ENCODE data around the gene PARP11. TPM values are rescaled to one million over a fixed set of nuclear protein-coding genes. Genes with fewer than 3 reads are reported as not detected.

The PARP11 gene
- 6.5 TPM for polyA plus RNA-seq (2012; ENCODE audit: missing spikeins)

DNA sequence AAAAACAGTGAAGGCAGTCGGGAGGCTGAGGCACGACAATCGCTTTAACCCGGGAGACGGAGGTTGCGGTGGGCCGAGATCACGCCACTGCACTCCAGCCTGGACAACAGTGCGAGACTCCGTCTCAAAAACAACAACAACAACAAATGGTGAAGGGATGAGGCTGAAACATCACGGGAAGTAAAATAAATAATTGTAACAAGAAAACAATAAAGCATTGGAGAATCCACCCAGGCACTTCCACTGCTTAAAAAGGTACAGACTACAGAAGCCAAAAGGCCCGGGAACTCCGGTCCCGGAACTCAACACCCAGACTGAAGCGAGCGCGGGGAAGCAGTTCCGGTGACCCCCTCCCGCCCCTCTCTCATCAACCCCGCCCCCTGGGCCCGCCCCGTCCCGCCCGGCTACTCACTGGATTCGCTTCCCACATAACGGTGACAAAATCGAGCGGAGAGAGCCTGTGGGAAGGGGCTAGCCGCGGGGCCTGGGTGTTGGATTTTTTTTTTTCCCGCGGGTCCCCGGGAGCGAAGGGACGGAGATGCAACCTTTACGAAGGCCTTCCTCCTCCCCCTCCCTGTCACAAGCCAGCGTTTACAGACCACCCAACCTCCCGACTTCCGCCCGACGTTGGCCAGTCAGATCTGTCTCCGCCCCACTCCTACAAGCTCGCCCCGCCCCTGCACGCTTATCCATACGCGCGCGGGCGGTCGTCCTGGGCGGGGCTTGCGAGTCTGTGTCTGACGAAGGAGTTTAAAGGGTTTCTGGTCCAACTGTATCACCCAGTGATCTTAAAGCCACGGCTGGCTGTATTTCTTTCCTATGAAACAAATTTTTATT lies at the start of gene PARP11:
TSS of gene PARP11 (minus strand) at position 600 of the 837 bp plus-strand sequence. CDS start at position 430, 170 bp downstream.
- DNase-seq (ENCODE audit: insufficient read length) (peak; percentile 74), FAIRE-seq (peak; percentile 99)
- TF ChIP-seq TAF1 (IDR thresholded peaks at IDR 0.05; ENCODE audit: borderline replicate concordance, low read depth, low read length): no peak
- peak; percentile 77 for TF ChIP-seq POLR2AphosphoS5 (IDR thresholded peaks at IDR 0.05; ENCODE audit: low read depth, low read length)
- TF ChIP-seq POLR2A (IDR thresholded peaks at IDR 0.05; ENCODE audit: low read depth, low read length): peak; percentile 57; the same call in 1 of the 2 replicates

GRCh38 chr12:3922033-3922432 lies 48.8 kb upstream of the PARP11 start:
- no peak for TF ChIP-seq POLR2A (IDR thresholded peaks at IDR 0.05; ENCODE audit: low read depth, low read length)
- no peak for TF ChIP-seq POLR2AphosphoS5 (IDR thresholded peaks at IDR 0.05; ENCODE audit: low read depth, low read length)
- DNase-seq (ENCODE audit: insufficient read length): no peak
- FAIRE-seq: no peak

- TF ChIP-seq POLR2A (IDR thresholded peaks at IDR 0.05; ENCODE audit: low read depth, low read length): no peak
- no peak for TF ChIP-seq POLR2AphosphoS5 (IDR thresholded peaks at IDR 0.05; ENCODE audit: low read depth, low read length)
- TF ChIP-seq TAF1 (IDR thresholded peaks at IDR 0.05; ENCODE audit: borderline replicate concordance, low read depth, low read length): no peak
- no peak for DNase-seq (ENCODE audit: insufficient read length)
- FAIRE-seq: no peak
These were observed 48.3 kb upstream of the PARP11 start for GRCh38 chr12:3921526-3921925.

GRCh38 chr12:3921151-3921471 lies 47.9 kb upstream of the PARP11 start:
- FAIRE-seq (no peak), DNase-seq (ENCODE audit: insufficient read length) (no peak)
- TF ChIP-seq POLR2A (IDR thresholded peaks at IDR 0.05; ENCODE audit: low read depth, low read length) (no peak), TAF1 (IDR thresholded peaks at IDR 0.05; ENCODE audit: borderline replicate concordance, low read depth, low read length) (no peak), POLR2AphosphoS5 (IDR thresholded peaks at IDR 0.05; ENCODE audit: low read depth, low read length) (no peak)

GRCh38 chr12:3920351-3921150 lies 47.4 kb upstream of the PARP11 start:
- DNase-seq (ENCODE audit: insufficient read length): no peak
- no peak for TF ChIP-seq POLR2AphosphoS5 (IDR thresholded peaks at IDR 0.05; ENCODE audit: low read depth, low read length)
- no peak for TF ChIP-seq POLR2A (IDR thresholded peaks at IDR 0.05; ENCODE audit: low read depth, low read length)
- no peak for TF ChIP-seq TAF1 (IDR thresholded peaks at IDR 0.05; ENCODE audit: borderline replicate concordance, low read depth, low read length)
- FAIRE-seq: no peak

DNA sequence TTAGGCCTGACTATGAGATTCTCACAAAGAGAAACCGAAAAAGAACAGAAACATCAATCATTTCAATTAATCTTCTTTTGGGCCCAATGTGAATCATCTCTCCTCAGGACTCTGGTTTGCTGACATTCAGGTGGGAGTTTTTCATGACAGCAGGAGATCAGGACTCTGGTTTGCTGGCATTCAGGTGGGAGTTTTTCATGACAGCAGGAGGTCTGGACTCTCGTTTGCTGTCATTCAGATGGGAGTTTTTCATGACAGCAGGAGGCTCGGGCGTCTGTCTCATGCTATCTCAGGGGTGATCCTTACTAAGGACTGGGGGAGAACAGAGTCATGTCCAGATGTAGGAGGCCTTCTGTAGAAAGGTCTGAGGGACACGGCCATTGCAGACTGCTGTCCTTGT lies 40.1 kb upstream of the PARP11 start:
- no peak for TF ChIP-seq POLR2A (IDR thresholded peaks at IDR 0.05; ENCODE audit: low read depth, low read length)
- no peak for TF ChIP-seq POLR2AphosphoS5 (IDR thresholded peaks at IDR 0.05; ENCODE audit: low read depth, low read length)
- TF ChIP-seq TAF1 (IDR thresholded peaks at IDR 0.05; ENCODE audit: borderline replicate concordance, low read depth, low read length): no peak
- FAIRE-seq (no peak), DNase-seq (ENCODE audit: insufficient read length) (no peak)

- no peak for TF ChIP-seq TAF1 (IDR thresholded peaks at IDR 0.05; ENCODE audit: borderline replicate concordance, low read depth, low read length)
- TF ChIP-seq POLR2AphosphoS5 (IDR thresholded peaks at IDR 0.05; ENCODE audit: low read depth, low read length): no peak
- no peak for TF ChIP-seq POLR2A (IDR thresholded peaks at IDR 0.05; ENCODE audit: low read depth, low read length)
- FAIRE-seq (no peak), DNase-seq (ENCODE audit: insufficient read length) (no peak)
These were observed 39.7 kb upstream of the PARP11 start for GRCh38 chr12:3912863-3913262.

GRCh38 chr12:3911409-3911808 lies 38.2 kb upstream of the PARP11 start:
- FAIRE-seq: no peak
- DNase-seq (ENCODE audit: insufficient read length): no peak
- TF ChIP-seq TAF1 (IDR thresholded peaks at IDR 0.05; ENCODE audit: borderline replicate concordance, low read depth, low read length) (no peak), POLR2AphosphoS5 (IDR thresholded peaks at IDR 0.05; ENCODE audit: low read depth, low read length) (no peak), POLR2A (IDR thresholded peaks at IDR 0.05; ENCODE audit: low read depth, low read length) (no peak)

- no peak for DNase-seq (ENCODE audit: insufficient read length)
- TF ChIP-seq TAF1 (IDR thresholded peaks at IDR 0.05; ENCODE audit: borderline replicate concordance, low read depth, low read length): no peak
- no peak for TF ChIP-seq POLR2A (IDR thresholded peaks at IDR 0.05; ENCODE audit: low read depth, low read length)
- no peak for TF ChIP-seq POLR2AphosphoS5 (IDR thresholded peaks at IDR 0.05; ENCODE audit: low read depth, low read length)
- FAIRE-seq: no peak
These were observed 32.5 kb upstream of the PARP11 start for GRCh38 chr12:3905664-3906063.

- FAIRE-seq (no peak), DNase-seq (ENCODE audit: insufficient read length) (no peak)
- TF ChIP-seq POLR2A (IDR thresholded peaks at IDR 0.05; ENCODE audit: low read depth, low read length): no peak
These were observed 31.8 kb upstream of the PARP11 start for GRCh38 chr12:3904999-3905398.

DNA sequence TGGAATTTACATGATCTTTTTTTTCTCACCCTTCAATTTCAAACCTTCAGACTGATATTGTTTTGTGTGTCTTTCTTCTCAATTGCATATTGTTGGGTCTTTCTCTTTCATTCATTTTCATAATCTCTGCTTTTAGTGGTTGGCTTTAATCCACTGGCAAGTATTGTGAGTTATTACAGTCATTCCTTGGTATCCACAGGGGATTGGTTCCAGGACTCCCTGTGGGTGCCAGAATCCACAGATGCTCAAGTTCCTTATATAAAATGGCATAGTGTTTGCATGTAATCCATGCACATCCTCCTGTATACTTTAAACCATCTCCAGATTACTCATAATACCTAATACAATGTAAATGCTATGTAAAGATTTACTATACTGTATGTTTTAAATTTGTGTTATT lies 29.7 kb upstream of the PARP11 start:
- no peak for FAIRE-seq
- TF ChIP-seq TAF1 (IDR thresholded peaks at IDR 0.05; ENCODE audit: borderline replicate concordance, low read depth, low read length) (no peak), POLR2A (IDR thresholded peaks at IDR 0.05; ENCODE audit: low read depth, low read length) (no peak), POLR2AphosphoS5 (IDR thresholded peaks at IDR 0.05; ENCODE audit: low read depth, low read length) (no peak)
- no peak for DNase-seq (ENCODE audit: insufficient read length)

DNA sequence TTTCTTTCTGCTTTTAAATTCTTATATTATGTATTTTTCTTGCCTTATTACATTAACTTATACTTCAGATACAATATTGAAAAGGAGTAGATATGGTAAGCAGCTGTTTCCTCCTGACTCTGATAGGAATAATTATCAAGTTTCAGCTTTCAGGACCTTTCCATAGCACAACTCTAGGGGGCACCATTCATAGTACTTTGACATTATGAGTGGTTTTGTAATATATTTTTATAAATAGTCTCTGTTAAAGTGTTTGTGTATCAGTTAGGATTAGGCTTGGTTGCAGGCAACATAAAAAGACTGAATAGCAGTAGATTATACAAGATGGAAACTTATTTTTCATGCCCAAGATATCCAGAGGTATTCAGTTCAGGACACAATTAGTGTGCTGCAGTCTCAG lies 27.9 kb upstream of the PARP11 start:
- TF ChIP-seq POLR2AphosphoS5 (IDR thresholded peaks at IDR 0.05; ENCODE audit: low read depth, low read length) (no peak), POLR2A (IDR thresholded peaks at IDR 0.05; ENCODE audit: low read depth, low read length) (no peak), TAF1 (IDR thresholded peaks at IDR 0.05; ENCODE audit: borderline replicate concordance, low read depth, low read length) (no peak)
- no peak for DNase-seq (ENCODE audit: insufficient read length)
- no peak for FAIRE-seq
